SU-DHL-6 (cell line): ENCODE data around the gene STOM.

ENCODE experiments used
- H2AFZ ChIP-seq: fragments of 200-600 bp; sonication (generic); 2 replicates; pipeline ENCODE4 v1.6.1; 2014; ENCODE audit warnings: low read depth, mild to moderate bottlenecking, moderate library complexity, mixed read lengths, antibody characterized with exemption, low read length; ENCODE audit not compliant: severe bottlenecking
- H3F3A ChIP-seq: fragments of 200-600 bp; shearing (Covaris generic); 2 replicates; pipeline ENCODE4 v1.6.0; 2016; ENCODE audit warnings: antibody characterized with exemption, mild to moderate bottlenecking; ENCODE audit not compliant: insufficient read depth
- H3K27ac ChIP-seq: fragments of 200-600 bp; sonication (generic); 2 replicates; pipeline ENCODE4 v1.5.1; 2016; ENCODE audit warnings: low read depth, mild to moderate bottlenecking, low read length, moderate library complexity, mixed read lengths
- H3K27me3 ChIP-seq: fragments of 200-600 bp; sonication (generic), shearing (Covaris generic); 2 replicates; pipeline ENCODE4 v1.6.0; 2014; ENCODE audit warnings: mild to moderate bottlenecking, low read length
- H3K36me3 ChIP-seq: fragments of 200-600 bp; sonication (generic); 2 replicates; pipeline ENCODE4 v1.6.1; 2014; ENCODE audit warnings: mild to moderate bottlenecking, low read length, mixed read lengths
- H3K4me2 ChIP-seq: fragments of 300-600, 200-600 bp; shearing (Covaris generic), sonication (generic); 2 replicates; pipeline ENCODE4 v1.6.0; 2014; ENCODE audit warnings: low read length, low read depth, mild to moderate bottlenecking; ENCODE audit not compliant: poor library complexity, severe bottlenecking
- H3K4me3 ChIP-seq: fragments of 200-600 bp; sonication (generic); 2 replicates; pipeline ENCODE4 v1.5.1; 2014; ENCODE audit warnings: antibody characterized with exemption, low read length, mild to moderate bottlenecking, mixed read lengths; ENCODE audit not compliant: insufficient read depth, poor library complexity, severe bottlenecking
- H3K79me2 ChIP-seq: fragments of 200-600 bp; sonication (generic); 2 replicates; pipeline ENCODE4 v1.6.1; 2014; ENCODE audit warnings: mild to moderate bottlenecking, low read length, moderate library complexity; ENCODE audit not compliant: insufficient read depth
- H3K9ac ChIP-seq: fragments of 200-600 bp; sonication (generic); 2 replicates; pipeline ENCODE4 v1.7.0; 2014; ENCODE audit warnings: mild to moderate bottlenecking, low read length
- H3K9me2 ChIP-seq: fragments of 200-600 bp; sonication (generic); replicated peaks from 2 replicates; pipeline ENCODE4 v1.6.1; 2014; ENCODE audit warnings: low read length; ENCODE audit not compliant: insufficient read depth
- H3K9me3 ChIP-seq: fragments of 200-600 bp; sonication (generic); 2 replicates; pipeline ENCODE4 v1.6.1; 2014; ENCODE audit warnings: low read length, mixed read lengths; ENCODE audit not compliant: insufficient read depth
- H4K20me1 ChIP-seq: fragments of 200-600 bp; sonication (generic); 2 replicates; pipeline ENCODE4 v1.6.1; 2014; ENCODE audit warnings: low read depth, mild to moderate bottlenecking, antibody characterized with exemption, low read length, moderate library complexity, mixed read lengths
- CTCF ChIP-seq: fragments of 200-600 bp; sonication (generic); IDR thresholded peaks from one replicate; pipeline ENCODE4 v1.5.1; 2017; ENCODE audit warnings: antibody characterized with exemption, mild to moderate bottlenecking, low read length, moderate library complexity; ENCODE audit not compliant: insufficient read depth, poor library complexity, severe bottlenecking
- EZH2phosphoT487 ChIP-seq: fragments of 200-600 bp; sonication (generic), shearing (Covaris generic); conservative IDR thresholded peaks from 2 replicates; pipeline ENCODE4 v1.6.1; 2018; ENCODE audit warnings: mild to moderate bottlenecking, antibody characterized with exemption, low read length, moderate library complexity, mixed read lengths

The STOM gene

GRCh38 chr9:121340676-121341392, 29.2 kb downstream of the STOM start:
- no peak overlapping the region for H3K9ac ChIP-seq
- TF ChIP-seq EZH2phosphoT487 (no peak), CTCF (no peak)
- H3K27me3 ChIP-seq = no peaks in the 10 kb centered on the region
- H3K9me3 ChIP-seq = no peaks in the 10 kb centered on the region
- no peak overlapping the region for H3K4me2 ChIP-seq
- no peaks in the 10 kb centered on the region for H3K36me3 ChIP-seq
- H2AFZ ChIP-seq = no peak overlapping the region
- no peaks in the 10 kb centered on the region for H3K79me2 ChIP-seq
- no peak overlapping the region for H3K27ac ChIP-seq
- no peak overlapping the region for H3K4me3 ChIP-seq
- H3K9me2 ChIP-seq = no peaks in the 10 kb centered on the region
- H4K20me1 ChIP-seq = no peaks in the 10 kb centered on the region
- no peaks in the 10 kb centered on the region for H3F3A ChIP-seq

GRCh38 chr9:121339437-121339836, 30.6 kb downstream of the STOM start:
- Histone ChIP-seq H3K79me2 (no peaks in the 10 kb centered on the region), H3K9me2 (no peaks in the 10 kb centered on the region), H3F3A (no peaks in the 10 kb centered on the region), H3K27ac (no peak overlapping the region), H3K4me2 (no peak overlapping the region), H3K9ac (no peak overlapping the region), H2AFZ (no peak overlapping the region), H3K9me3 (no peaks in the 10 kb centered on the region), H3K36me3 (no peaks in the 10 kb centered on the region), H3K4me3 (no peak overlapping the region), H3K27me3 (no peaks in the 10 kb centered on the region), H4K20me1 (no peaks in the 10 kb centered on the region)
- TF ChIP-seq EZH2phosphoT487 (no peak), CTCF (no peak)

GRCh38 chr9:121336665-121337064, 33.4 kb downstream of the STOM start:
- no peak overlapping the region for H3K9ac ChIP-seq
- H3K4me3 ChIP-seq = no peak overlapping the region
- no peak for TF ChIP-seq EZH2phosphoT487
- TF ChIP-seq CTCF = no peak
- H2AFZ ChIP-seq = no peak overlapping the region
- H4K20me1 ChIP-seq = no peaks in the 10 kb centered on the region
- no peaks in the 10 kb centered on the region for H3K79me2 ChIP-seq
- no peaks in the 10 kb centered on the region for H3K9me2 ChIP-seq
- H3F3A ChIP-seq = no peaks in the 10 kb centered on the region
- H3K27ac ChIP-seq = no peak overlapping the region
- no peaks in the 10 kb centered on the region for H3K36me3 ChIP-seq
- H3K4me2 ChIP-seq = no peak overlapping the region
- no peaks in the 10 kb centered on the region for H3K27me3 ChIP-seq
- no peaks in the 10 kb centered on the region for H3K9me3 ChIP-seq
